Skeletal muscle cell (primary cell): Measurements from ENCODE around the gene CD2BP2.
"Not testable (repeated sequence)": the region's sequence is repeated elsewhere in the genome, so short reads cannot be mapped to it uniquely, and the experiment has no call there.

Experiments
- DNase-seq: peaks from one replicate; pipeline ENCODE4 v3.0.0-alpha.2; 2010; ENCODE audit warnings: low read depth
- H3K4me3 ChIP-seq: 2 replicates; pipeline ENCODE4 v1.5.1; 2011; ENCODE audit warnings: low read depth, mild to moderate bottlenecking, control low read depth, low read length, moderate library complexity

Gene CD2BP2

DNA sequence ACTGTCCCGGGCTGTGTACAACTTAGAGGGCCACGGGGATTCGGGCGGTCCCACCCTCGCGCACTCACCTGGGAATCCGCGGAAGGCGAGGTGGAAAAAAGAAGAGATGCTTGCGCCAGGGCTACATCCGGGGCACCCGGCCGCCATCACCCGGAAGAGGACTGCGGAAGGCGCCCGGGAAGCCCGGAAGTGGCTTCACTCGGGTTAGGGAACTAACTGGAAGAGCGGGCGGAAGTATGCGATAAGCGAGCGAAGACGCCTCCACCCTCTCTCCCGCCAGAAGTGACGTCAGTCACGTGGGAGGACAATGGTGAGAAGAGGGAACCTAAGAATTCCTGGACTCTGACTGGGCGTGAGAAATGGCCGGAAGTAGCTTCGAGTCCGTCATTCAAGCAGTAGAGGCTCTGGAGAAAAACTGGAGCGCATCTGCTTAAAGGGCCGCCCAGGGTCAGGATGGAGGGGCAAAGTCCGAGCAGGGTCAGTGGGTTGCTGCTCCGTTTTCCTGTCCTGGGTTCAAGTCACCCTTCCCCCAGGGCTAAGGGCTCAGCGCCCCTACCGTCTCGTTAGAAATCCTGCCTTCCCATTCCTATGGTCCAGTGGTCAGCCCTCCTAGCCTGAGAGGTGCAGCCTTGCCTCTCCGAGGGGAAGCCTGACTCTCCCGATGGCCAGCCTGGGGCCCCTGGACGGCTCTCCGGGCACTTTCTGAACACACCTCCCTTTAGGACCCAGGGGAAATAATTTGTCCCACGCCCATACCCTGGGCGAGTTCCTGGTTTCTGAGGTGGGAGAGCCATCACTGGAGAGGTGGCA lies at the start of gene CD2BP2:
CD2BP2 (minus strand) TSS at position 165 of the 810 bp plus-strand sequence. CDS start 627 bp downstream, outside the sequence.
- peak; percentile 99 for DNase-seq
- peak within 1 kb of the TSS; percentile 82 for H3K4me3 ChIP-seq

DNA sequence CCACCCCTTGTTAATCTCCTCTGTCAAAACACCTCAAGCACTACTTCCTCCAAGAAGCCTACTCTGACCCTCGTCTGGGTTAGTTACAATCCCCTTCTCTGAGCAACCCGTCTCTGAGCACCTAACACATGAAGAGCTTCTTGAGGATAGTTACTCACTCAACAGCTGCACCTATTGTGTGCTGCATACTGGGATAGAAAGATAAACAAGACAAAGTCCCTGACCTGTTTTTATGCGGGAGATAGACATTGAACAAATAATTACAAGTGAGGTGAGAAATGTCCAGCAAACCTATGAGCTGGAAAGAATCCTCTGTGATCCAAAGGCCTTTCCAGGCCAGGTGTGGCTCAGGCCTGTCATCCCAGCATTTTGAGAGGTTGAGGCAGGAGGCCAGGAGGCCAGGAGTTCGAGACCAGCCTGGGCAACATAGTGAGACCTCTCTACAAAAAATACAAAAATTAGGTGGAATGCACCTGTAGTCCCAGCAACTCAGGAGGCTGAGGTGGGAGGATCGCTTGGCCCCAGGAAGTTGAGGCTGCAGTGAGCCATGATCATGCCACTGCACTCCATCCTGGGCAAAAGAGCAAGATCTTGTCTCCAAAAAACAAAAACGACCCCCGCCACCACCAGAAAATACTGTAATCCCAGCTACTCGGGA lies 46.8 kb upstream of the CD2BP2 start:
- H3K4me3 ChIP-seq, result no peak overlapping the region

DNA sequence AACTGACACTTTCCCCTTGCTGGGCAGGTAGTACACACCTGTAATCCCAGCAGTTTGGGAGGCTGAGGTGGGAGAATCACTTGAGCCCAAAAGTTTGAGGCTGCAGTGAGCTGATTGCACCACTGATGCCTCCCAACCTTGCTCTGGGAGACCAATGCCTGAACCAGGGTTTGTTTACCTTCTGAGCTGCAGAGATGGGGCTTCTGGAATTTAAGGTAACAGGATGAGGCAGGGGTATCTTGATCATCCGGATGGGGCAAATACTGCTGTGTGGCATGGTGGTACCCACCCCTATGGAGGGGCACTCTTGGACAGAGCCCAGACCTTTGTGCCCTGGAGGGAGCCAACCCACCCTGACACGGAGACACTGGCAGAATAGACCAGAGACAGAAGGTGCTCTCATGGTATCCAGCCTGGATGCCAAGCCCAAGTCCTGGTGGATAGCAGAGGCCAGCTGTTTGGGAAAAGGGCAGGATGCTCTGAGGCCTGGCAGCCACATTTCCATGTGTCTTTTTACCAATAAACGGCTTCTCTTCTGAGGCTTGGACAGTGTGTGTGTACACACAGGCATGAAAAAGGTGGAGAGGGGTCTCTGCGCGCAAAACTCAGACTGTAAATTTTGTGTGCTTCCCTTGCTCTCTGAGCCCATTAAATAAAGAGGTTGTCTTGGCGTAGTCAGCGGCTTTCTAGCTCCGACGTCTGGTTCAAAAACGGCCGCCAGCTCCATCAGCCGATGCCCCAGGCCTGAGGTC lies 44.5 kb upstream of the CD2BP2 start:
- H3K4me3 ChIP-seq, result peak overlapping the region; percentile 52

More for the DNA sequence above, 46.8 kb upstream of the CD2BP2 start:
- DNase-seq, result no peak

DNA sequence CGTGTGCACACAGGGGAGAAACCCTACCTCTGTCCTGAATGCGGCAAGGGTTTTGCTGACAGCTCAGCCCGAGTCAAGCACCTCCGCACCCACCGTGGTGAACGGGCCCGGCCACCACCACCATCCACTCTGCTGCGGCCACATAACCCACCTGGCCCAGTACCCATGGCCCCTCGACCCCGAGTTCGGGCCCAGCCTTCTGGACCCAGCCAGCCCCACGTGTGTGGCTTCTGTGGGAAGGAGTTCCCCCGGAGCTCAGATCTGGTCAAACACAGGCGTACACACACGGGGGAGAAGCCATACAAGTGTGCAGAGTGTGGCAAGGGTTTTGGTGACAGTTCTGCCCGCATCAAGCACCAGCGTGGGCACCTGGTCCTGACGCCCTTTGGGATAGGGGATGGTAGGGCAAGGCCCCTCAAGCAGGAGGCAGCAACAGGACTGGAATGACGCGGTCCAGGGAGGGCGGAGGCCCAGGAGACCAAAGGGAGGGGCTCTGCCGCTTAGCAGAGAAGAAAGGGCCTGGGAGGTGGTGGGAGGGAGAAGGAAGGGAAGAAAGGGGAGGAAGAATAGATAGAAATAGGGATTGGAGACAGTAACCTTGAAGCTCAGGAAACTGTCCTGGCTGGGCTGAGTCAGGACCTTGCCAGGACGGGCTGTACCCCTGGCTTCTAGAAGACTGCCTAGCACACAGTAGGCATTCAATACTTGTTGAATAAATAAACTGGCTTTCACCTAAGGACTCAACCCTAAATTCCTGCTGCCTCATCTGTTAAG lies 43.7 kb upstream of the CD2BP2 start:
- no peak for DNase-seq
- H3K4me3 ChIP-seq, result no peak overlapping the region

More for the DNA sequence above, 44.5 kb upstream of the CD2BP2 start:
- no peak for DNase-seq

DNA sequence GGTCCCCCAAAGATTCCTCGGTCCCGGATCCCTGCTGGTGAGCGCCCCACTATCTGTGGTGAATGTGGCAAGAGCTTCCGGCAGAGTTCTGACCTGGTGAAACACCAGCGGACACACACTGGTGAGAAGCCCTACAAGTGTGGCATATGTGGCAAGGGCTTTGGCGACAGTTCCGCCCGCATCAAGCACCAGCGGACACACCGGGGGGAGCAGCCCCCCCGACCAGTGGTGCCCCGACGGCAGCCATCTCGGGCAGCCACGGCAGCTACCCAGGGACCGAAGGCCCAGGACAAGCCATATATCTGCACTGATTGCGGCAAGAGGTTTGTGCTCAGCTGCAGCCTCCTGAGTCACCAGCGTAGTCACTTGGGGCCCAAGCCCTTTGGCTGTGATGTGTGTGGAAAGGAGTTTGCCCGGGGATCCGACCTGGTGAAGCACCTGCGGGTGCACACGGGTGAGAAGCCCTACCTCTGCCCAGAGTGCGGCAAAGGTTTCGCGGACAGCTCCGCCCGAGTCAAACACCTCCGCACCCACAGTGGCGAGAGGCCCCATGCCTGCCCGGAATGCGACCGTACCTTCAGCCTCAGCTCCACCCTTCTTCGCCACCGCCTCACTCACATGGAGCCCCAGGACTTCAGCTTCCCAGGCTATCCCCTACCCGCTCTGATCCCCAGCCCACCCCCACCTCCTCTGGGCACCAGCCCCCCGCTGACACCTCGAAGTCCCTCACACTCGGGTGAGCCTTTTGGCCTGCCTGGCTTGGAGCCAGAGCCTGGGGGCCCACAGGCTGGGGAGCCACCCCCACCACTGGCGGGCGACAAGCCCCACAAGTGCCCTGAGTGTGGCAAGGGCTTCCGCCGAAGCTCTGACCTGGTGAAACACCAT lies 42.9 kb upstream of the CD2BP2 start:
- DNase-seq, result no peak
- no peak overlapping the region for H3K4me3 ChIP-seq

DNA sequence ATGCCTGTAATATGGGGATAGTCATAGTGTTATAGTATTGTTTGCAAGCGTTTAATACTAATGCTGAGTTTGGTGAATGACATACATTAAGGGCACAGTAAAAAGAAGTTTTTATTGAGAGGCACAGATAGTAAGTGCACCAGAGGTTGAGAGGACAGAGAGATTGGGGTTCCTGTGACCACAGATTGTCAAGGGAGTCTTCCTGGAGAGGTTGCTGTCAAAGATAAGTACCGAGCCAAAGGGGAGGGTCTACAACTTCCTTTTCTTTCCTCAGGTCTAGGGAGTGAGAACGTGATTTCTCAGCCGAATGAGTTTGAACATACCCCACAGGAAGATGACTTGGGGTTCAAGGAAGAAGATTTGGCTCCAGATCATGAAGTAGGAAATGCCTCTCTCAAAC lies 41.9 kb upstream of the CD2BP2 start:
- H3K4me3 ChIP-seq, result no peak overlapping the region
- DNase-seq, result no peak

DNA sequence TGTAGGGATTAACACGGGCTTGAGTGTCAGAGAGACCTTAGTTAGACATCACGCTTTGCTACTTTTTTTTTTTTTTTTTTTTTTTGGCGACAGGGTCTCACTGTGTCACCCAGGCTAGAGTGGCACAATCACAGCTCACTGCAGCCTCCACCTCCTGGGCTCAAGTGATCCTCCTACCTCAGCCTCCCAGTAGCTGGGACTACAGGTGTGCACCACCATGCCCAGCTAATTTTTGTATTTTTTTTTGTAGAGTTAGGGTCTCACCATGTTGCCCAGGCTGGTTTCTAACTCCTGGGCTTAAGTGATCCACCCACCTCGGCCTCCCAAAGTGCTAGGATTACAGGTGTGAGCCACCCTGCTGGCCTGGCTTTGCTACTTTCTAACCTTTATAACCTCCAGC lies 41.5 kb upstream of the CD2BP2 start:
- not testable (repeated sequence) for H3K4me3 ChIP-seq

DNA sequence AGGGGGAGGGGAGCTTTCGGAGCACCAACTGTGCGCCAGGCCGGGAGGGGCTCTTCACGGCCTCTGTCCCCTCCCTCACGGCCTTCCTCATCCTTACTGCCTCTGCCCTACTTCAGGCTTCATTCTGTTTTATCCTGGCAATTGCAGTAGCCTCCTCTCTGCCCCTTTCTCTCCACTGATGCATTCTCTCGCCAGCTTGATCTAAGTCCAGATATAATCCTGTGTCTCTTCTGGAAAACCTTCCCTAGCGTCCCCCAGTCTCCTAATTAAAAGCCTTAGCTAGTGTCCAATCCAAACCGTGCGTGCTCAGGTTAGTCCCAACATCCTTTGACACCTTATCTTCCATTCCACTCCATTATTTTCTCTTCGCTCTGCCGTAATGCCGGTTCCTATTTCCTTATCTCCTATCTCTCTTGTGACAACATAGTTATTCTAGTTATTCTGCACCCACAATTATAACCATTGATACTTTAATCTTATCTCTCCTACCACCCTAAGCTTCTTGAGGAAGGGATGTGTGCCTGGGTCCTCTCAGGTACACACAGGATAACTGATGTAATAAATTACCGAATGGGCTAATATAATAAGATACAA lies 41.0 kb upstream of the CD2BP2 start:
- H3K4me3 ChIP-seq, result peak overlapping the region; percentile 80
- DNase-seq, result no peak

More for the DNA sequence above, 41.5 kb upstream of the CD2BP2 start:
- DNase-seq, result not testable (repeated sequence)

DNA sequence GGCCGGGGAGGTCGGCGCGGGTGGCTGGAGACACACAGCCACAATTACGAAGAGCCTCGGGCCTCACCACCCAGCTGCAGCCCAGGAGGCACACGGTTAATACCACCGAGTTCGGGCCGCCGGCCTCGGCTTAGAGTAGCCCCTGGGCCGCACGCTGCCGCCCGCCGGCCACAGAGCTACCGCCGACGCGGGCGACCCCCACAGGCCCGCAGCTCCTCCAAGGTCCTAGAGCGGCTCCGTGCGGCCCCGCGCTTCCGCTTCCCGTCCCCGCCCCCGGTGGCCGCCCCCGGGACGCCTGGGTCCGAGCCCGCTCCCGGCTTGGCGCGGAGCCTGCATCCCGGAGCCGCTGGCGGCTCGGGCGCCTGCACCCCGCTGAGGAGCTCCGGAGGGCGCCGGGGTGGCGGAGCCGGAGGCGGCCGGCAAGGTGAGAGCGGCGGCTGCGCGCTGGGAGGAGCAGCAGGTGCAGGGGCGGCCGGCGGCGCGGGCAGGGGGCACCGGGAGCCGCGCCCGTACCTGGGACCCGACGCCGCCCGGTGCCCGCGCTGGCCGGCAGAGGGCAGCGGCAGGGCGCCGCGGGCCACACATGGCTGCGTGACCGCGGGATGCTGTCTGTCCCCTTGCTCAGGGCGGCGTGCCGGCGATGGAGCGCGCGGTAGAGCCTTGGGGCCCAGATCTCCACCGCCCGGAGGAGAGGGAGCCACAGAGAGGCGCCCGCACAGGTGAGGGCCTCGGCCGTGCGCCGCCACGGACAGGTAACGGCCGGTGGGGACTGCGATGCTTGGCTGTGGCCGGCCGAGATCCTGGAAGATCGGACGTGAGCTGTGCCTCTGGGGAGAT lies 40.3 kb upstream of the CD2BP2 start, which contains the start of gene ZNF48:
ZNF48 (plus strand) TSS at position 266 of the 837 bp plus-strand sequence; CDS start at position 641, 375 bp downstream.
- peak; percentile 73 for DNase-seq

DNA sequence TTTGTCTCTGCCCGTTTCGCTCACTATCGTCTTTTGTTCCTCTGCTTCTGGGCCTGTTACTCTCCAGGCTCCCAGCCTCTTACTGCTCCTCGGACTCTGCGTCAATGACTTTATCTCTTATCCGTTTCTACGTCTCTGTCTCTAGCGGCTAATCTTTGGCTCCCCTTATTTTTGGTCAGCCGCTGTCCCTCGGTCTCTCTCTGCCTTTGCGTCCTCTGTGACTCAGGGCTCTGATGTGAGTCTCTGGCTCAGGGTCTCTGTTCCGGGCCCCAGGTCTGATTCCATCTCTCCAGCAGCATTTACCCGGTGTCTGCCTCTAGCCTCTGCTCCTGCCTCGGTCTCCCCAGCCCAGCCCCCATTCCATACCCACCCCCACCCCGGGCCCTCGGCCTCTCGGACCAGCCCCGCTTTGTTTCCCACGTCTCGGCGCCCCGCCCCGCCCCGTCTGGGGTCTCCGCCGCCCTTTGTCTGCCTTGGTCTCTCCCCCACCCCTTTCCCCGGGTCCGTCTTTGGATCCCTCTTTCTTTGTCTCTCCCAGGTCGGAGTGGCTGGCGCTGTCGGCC lies 39.6 kb upstream of the CD2BP2 start:
- peak overlapping the region; percentile 80 for H3K4me3 ChIP-seq
- no peak for DNase-seq

More for the DNA sequence above, 40.3 kb upstream of the CD2BP2 start, which contains the start of gene ZNF48:
- H3K4me3 ChIP-seq, result peak within 1 kb of the TSS; percentile 80

DNA sequence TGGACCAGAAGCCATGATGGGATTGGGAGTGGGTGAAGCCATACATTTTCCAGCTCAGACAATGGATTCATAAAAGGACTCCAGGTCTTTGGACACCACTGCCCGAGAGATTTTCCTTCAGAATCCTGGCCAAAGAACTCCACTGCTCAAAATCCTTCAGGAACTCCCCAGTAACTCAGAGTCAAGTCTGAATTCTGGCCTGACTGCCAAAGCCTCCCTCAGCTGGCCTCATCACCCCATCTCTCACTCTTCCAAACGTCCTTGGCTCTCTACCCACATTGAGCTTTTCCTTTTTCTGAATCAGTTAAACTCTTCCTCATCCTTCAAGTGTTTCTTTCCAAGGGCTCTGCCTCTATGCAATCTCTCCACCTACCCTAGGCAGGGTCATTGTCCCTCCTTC lies 28.4 kb upstream of the CD2BP2 start:
- no peak overlapping the region for H3K4me3 ChIP-seq
- no peak for DNase-seq

DNA sequence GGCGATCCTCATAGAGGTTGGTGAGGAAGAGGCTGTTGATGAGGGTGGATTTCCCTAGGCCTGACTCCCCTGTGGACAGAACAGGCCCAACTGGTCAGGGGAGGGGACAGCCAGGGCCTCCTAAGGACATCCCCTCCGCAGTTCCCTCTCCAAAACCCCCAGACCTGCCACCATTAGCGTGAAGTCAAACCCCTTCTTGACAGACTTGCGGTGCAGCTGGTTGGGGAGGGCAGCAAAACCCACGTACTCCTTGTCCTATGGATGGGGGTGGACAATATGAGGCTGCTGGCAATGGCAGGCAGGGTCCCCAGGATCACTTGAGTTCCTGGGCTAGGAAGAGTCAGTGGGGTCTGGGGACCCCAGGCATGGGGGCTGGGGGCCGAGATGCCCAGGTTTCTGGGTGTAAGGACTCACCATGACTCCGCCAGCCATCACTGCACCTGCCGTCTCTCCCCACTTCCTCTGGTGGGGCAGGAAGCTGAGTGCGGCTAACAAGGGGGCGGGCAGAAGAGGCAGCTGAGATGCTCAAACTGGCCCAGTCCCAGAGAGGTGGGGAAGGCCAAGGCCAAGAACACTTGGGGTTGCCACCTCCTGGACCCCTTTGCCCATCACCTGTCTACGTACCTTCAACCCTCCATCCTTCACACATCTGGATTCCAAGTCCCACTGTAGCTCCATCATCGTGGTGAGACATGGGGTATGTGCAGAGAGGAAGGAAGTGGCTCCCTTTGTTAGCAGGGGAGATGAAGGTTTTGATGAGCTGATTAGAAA lies 27.2 kb upstream of the CD2BP2 start, which contains the start of gene SEPTIN1:
SEPTIN1 (minus strand) TSS at position 451 of the 771 bp plus-strand sequence; CDS start at position 432, 19 bp downstream.
- no peak within 1 kb of the TSS for H3K4me3 ChIP-seq
- no peak for DNase-seq

DNA sequence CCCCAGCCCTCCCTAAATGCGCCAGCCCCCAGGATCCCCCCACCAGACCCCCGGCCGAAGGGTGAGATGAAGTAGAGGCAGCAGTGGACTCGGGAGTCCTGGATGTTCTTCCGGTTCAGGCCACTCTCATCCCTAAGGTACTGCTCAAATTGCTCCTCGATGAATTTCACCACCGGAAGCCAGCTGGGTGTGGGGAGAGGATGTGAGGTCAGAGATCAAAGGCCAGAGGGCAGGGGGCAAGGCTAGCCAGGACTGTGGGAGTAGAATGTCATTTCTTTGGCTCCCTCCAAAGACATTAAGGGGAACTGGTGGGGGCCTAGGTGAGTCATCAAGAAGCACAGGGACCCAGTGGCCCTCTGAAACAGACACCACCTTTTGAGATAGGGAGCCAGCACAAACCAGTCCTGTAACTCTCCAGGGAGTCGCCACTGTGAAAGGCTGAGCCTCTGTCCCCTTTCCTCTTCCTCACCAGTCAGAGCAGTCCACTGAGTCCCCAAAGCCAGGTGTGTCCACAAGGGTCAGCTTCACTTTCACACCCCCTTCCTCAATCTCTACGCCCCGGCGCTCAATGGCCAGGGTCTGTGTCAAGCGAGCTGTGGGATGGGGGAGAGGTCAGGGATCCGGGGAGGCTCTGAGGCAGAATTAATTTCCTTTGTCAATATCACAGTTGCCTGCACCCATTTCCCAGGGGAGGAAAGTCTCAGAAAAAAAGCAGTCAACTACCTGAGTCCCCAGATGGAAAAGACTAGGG lies 26.4 kb upstream of the CD2BP2 start:
- DNase-seq, result no peak
- H3K4me3 ChIP-seq, result no peak overlapping the region

DNA sequence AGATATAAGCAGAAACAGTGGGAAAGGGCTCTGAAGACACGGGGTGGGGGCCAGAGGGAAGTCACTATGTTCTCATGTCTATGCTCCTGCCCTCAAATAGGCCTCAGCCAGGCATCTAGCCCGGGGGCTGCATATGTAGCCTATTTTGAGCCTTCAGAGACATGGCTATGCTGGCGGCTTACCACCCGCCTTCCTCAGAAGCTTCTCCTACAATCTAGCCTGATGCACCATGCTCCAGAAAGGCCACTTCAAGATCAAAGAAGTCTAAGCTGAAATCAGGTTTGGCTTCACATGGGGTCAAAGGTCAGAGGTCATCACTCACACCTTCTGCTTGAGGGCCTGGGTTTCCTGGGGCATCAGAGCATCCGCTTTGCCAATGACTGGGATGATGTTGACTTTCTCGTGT lies 25.7 kb upstream of the CD2BP2 start:
- H3K4me3 ChIP-seq, result no peak overlapping the region

More for the DNA sequence above, 25.7 kb upstream of the CD2BP2 start:
- DNase-seq, result no peak
